Neural progenitor cell (in vitro differentiated cells): ENCODE results near the gene EDEM3. TPM values are rescaled to one million over a fixed set of nuclear protein-coding genes. Genes with fewer than 3 reads are reported as not detected.

Source experiments
- DNase-seq: peaks from one replicate; pipeline ENCODE4 v3.0.0-alpha.2; 2016; ENCODE audit warnings: low spot score
- H2AFZ ChIP-seq: fragments of 200-600 bp; sonication (generic); replicated peaks from 2 replicates; pipeline ENCODE4 v1.6.1; 2016; ENCODE audit warnings: antibody characterized with exemption
- H3F3A ChIP-seq: fragments of 200-600 bp; sonication (generic); 2 replicates; pipeline ENCODE4 v1.6.1; 2016; ENCODE audit warnings: antibody characterized with exemption, low read depth
- H3K27ac ChIP-seq: fragments of 200-600 bp; sonication (generic); 2 replicates; pipeline ENCODE4 v1.5.1; 2016; ENCODE audit warnings: mild to moderate bottlenecking
- H3K27me3 ChIP-seq: fragments of 200-600 bp; sonication (generic); 2 replicates; pipeline ENCODE4 v1.6.1; 2016; ENCODE audit warnings: mild to moderate bottlenecking, moderate library complexity
- H3K36me3 ChIP-seq: fragments of 200-600 bp; sonication (generic); 2 replicates; pipeline ENCODE4 v1.5.1; 2016
- H3K4me1 ChIP-seq: fragments of 200-600 bp; sonication (generic); 2 replicates; pipeline ENCODE4 v1.6.1; 2016; ENCODE audit warnings: mixed run types
- H3K4me2 ChIP-seq: fragments of 200-600 bp; sonication (generic); 2 replicates; pipeline ENCODE4 v1.6.1; 2016
- H3K4me3 ChIP-seq: fragments of 200-600 bp; sonication (generic); 2 replicates; pipeline ENCODE4 v1.5.1; 2016
- H3K79me2 ChIP-seq: fragments of 200-600 bp; sonication (generic); 2 replicates; pipeline ENCODE4 v1.6.1; 2016; ENCODE audit warnings: low read depth
- H3K9ac ChIP-seq: fragments of 200-600 bp; sonication (generic); 2 replicates; pipeline ENCODE4 v1.6.1; 2016
- H3K9me3 ChIP-seq: fragments of 200-600 bp; sonication (generic); 2 replicates; pipeline ENCODE4 v1.5.1; 2016; ENCODE audit warnings: low read depth
- H4K20me1 ChIP-seq: fragments of 200-600 bp; sonication (generic); 2 replicates; pipeline ENCODE4 v1.6.1; 2016; ENCODE audit warnings: low read depth
- H3K27ac Mint-ChIP-seq: 3 replicates; pipeline ENCODE4 v1.8.0; 2021; ENCODE audit warnings: mixed read lengths
- H3K27me3 Mint-ChIP-seq: 2 replicates; pipeline ENCODE4 v1.8.0; 2022; ENCODE audit warnings: low read depth, mild to moderate bottlenecking, inconsistent platforms, moderate library complexity, mixed read lengths; ENCODE audit not compliant: insufficient read depth
- H3K36me3 Mint-ChIP-seq: 3 replicates; pipeline ENCODE4 v1.8.0; 2021; ENCODE audit warnings: mixed read lengths
- H3K4me1 Mint-ChIP-seq: 3 replicates; pipeline ENCODE4 v1.8.0; 2021; ENCODE audit warnings: mixed read lengths
- H3K4me3 Mint-ChIP-seq: 3 replicates; pipeline ENCODE4 v1.8.0; 2021; ENCODE audit warnings: mild to moderate bottlenecking, moderate library complexity, mixed read lengths
- H3K9me3 Mint-ChIP-seq: 3 replicates; pipeline ENCODE4 v1.8.0; 2020; ENCODE audit warnings: mixed read lengths
- EZH2 ChIP-seq: fragments of 200-600 bp; sonication (generic); IDR thresholded peaks from 2 replicates; pipeline ENCODE4 v1.6.1; 2017; ENCODE audit warnings: antibody characterized with exemption, mild to moderate bottlenecking, moderate library complexity
- EZH2phosphoT487 ChIP-seq: fragments of 200-600 bp; sonication (generic); IDR thresholded peaks from 2 replicates; pipeline ENCODE4 v1.6.1; 2017; ENCODE audit warnings: antibody characterized with exemption
- total RNA-seq: library from RNA; depleted of rRNA; stranded (reverse); fragments of >200 nt; gene quantifications from 2 replicates; pipeline ENCODE4 v1.2.3, GENCODE V29; 2015; ENCODE audit warnings: low replicate concordance
- TF ChIP-seq, protein P1 (sequence below): fragments of 200-600 bp; sonication (generic); IDR thresholded peaks from 2 replicates; pipeline ENCODE4 v1.5.1; 2017; ENCODE audit warnings: antibody characterized with exemption, mild to moderate bottlenecking

EDEM3 gene
- total RNA-seq, 1 donor from 2014 or later, result 32.9 TPM

DNA sequence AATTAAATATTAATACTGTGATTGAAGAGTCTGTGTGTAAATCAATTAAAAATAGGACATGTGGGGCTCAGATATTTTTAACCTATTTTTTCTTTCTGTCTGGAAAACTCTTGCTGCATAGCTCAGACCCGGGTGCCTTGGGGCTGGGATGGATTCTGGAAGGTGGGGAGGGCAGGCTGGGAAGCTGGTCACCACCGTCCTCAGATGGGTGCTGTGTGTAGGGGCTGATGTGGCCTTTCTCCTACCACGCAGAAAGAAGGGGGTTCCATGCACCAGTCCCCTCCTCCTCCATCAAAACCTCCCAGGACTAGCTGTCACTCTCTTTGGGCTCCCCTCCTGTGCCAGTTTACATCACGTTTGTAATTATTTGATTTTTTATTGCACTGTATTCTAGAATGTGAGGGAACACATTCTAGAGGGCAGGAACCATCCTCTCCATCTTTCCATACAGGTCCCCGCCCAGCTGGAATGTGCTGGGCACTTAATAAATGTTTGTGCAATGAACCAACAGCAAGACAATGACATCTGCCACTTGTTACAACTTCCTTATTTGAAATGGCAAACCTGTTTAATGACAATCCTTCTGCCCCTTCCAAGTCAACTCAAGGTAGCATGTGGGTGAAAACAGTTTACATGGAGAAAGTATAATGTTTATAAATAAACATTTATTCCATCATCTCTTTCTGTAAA is 104.3 kb downstream of the EDEM3 start:
- peaks cover 5% of the 10 kb centered on the region for H3K4me1 ChIP-seq
- H4K20me1 ChIP-seq, result no peaks in the 10 kb centered on the region
- no peaks in the 10 kb centered on the region for H3K36me3 ChIP-seq
- H3K36me3 Mint-ChIP-seq, result no peaks in the 10 kb centered on the region
- no peak overlapping the region for H3K4me3 ChIP-seq
- H3K27me3 Mint-ChIP-seq, result peaks cover 3% of the 10 kb centered on the region
- no peaks in the 10 kb centered on the region for H3K79me2 ChIP-seq
- peaks cover 2% of the 10 kb centered on the region for H3K4me1 Mint-ChIP-seq
- H3K27ac ChIP-seq, result no peak overlapping the region
- peaks cover 14% of the 10 kb centered on the region for H3K9me3 Mint-ChIP-seq
- no peak overlapping the region for H3K4me2 ChIP-seq
- H3K27ac Mint-ChIP-seq, result no peak overlapping the region
- TF ChIP-seq, protein P1, sequence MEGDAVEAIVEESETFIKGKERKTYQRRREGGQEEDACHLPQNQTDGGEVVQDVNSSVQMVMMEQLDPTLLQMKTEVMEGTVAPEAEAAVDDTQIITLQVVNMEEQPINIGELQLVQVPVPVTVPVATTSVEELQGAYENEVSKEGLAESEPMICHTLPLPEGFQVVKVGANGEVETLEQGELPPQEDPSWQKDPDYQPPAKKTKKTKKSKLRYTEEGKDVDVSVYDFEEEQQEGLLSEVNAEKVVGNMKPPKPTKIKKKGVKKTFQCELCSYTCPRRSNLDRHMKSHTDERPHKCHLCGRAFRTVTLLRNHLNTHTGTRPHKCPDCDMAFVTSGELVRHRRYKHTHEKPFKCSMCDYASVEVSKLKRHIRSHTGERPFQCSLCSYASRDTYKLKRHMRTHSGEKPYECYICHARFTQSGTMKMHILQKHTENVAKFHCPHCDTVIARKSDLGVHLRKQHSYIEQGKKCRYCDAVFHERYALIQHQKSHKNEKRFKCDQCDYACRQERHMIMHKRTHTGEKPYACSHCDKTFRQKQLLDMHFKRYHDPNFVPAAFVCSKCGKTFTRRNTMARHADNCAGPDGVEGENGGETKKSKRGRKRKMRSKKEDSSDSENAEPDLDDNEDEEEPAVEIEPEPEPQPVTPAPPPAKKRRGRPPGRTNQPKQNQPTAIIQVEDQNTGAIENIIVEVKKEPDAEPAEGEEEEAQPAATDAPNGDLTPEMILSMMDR, result no peak
- TF ChIP-seq EZH2phosphoT487 (no peak), EZH2 (no peak)
- H3K27me3 ChIP-seq, result no peaks in the 10 kb centered on the region
- no peak for DNase-seq
- no peak overlapping the region for H3K9ac ChIP-seq
- H3K9me3 ChIP-seq, result no peaks in the 10 kb centered on the region
- peaks cover 5% of the 10 kb centered on the region for H3F3A ChIP-seq
- H3K4me3 Mint-ChIP-seq, result no peak overlapping the region
- no peak overlapping the region for H2AFZ ChIP-seq

DNA sequence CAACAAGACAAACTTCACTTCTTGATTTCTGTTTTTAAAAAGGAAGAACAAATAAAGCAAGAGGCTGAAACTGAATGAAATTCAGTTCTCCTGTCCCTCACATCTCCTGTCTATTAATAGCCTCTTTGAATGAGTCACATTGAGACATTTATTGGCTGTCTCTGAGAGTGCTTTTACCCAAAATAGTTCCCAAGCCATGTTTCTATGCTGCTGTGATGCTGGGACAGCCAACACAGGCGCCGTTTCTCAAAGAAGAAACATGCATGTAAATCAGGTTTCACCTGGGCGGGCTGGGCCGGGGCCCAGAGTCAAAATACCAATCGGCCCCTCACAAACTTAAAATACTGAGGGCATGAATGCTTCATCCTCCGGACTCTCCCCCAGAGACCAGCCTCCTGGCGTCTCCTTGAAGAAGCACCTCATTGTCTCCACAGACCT is 105.2 kb downstream of the EDEM3 start:
- no peak for DNase-seq
- Histone ChIP-seq H3K27me3 (no peaks in the 10 kb centered on the region), H3K4me1 (no peaks in the 10 kb centered on the region), H3K4me3 (no peak overlapping the region), H2AFZ (no peak overlapping the region), H3K9me3 (no peaks in the 10 kb centered on the region), H3K36me3 (no peaks in the 10 kb centered on the region), H3K79me2 (no peaks in the 10 kb centered on the region), H4K20me1 (no peaks in the 10 kb centered on the region), H3K27ac (no peak overlapping the region), H3K9ac (no peak overlapping the region), H3F3A (no peaks in the 10 kb centered on the region), H3K4me2 (no peak overlapping the region)
- H3K36me3 Mint-ChIP-seq, result no peaks in the 10 kb centered on the region
- H3K4me3 Mint-ChIP-seq, result no peak overlapping the region
- no peaks in the 10 kb centered on the region for H3K4me1 Mint-ChIP-seq
- peaks cover 5% of the 10 kb centered on the region for H3K27me3 Mint-ChIP-seq
- TF ChIP-seq, protein P1, result no peak
- no peak for TF ChIP-seq EZH2
- TF ChIP-seq EZH2phosphoT487, result no peak
- peaks cover 14% of the 10 kb centered on the region for H3K9me3 Mint-ChIP-seq
- no peak overlapping the region for H3K27ac Mint-ChIP-seq

DNA sequence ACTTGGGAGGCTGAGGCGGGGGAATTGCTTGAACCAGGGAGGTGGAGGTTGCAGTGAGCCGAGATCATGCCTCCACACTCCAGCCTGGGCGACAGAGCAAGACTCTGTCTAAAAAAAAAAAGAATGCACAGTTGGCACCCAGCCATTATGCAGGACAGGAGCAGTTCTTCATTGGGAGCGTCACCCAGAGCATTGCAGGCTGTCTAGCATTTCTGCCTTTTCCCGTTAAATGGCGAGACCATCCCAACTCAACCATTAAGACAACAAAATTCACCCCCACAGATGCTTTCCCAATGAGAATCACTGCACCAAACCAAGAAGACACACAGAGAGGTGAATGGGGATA is 105.8 kb downstream of the EDEM3 start:
- Mint-ChIP-seq H3K9me3 (peaks cover 14% of the 10 kb centered on the region), H3K4me3 (no peak overlapping the region), H3K27ac (no peak overlapping the region), H3K36me3 (no peaks in the 10 kb centered on the region), H3K4me1 (no peaks in the 10 kb centered on the region), H3K27me3 (peaks cover 5% of the 10 kb centered on the region)
- H2AFZ ChIP-seq, result no peak overlapping the region
- no peak overlapping the region for H3K4me3 ChIP-seq
- H3K9me3 ChIP-seq, result no peaks in the 10 kb centered on the region
- no peak overlapping the region for H3K27ac ChIP-seq
- no peaks in the 10 kb centered on the region for H3K27me3 ChIP-seq
- H3K4me2 ChIP-seq, result no peak overlapping the region
- H3F3A ChIP-seq, result no peaks in the 10 kb centered on the region
- no peaks in the 10 kb centered on the region for H3K36me3 ChIP-seq
- H3K4me1 ChIP-seq, result no peaks in the 10 kb centered on the region
- no peak for TF ChIP-seq EZH2phosphoT487
- TF ChIP-seq, protein P1, result no peak
- TF ChIP-seq EZH2, result no peak
- DNase-seq, result no peak
- H3K79me2 ChIP-seq, result no peaks in the 10 kb centered on the region
- H4K20me1 ChIP-seq, result no peaks in the 10 kb centered on the region
- H3K9ac ChIP-seq, result no peak overlapping the region
